CD4-positive, CD25-positive, alpha-beta regulatory T cell (primary cell): ENCODE results near the gene A3GALT2. TPM values are rescaled to one million over a fixed set of nuclear protein-coding genes. Genes with fewer than 3 reads are reported as not detected.

ENCODE experiments used
- ATAC-seq, 2 donors: fragments of 150-1000 bp; cut with Tn5 transposase; one replicate each; pipeline ENCODE4 v1.10.0; 2021; ENCODE audit warnings: low read depth in 2 of 2, moderate number of reproducible peaks in 2 of 2, moderate library complexity in 1 of 2
- DNase-seq, 3 donors: peaks; one replicate each; pipeline versions ENCODE4 v3.0.0 to v3.0.0-alpha.2; 2012 to 2022; ENCODE audit warnings: mixed read lengths in 1 of 3
- H3K27ac ChIP-seq: one replicate; pipeline ENCODE4 v1.7.0; 2013; ENCODE audit warnings: mild to moderate bottlenecking, low read length; ENCODE audit not compliant: insufficient read depth, poor library complexity, severe bottlenecking
- H3K27me3 ChIP-seq: one replicate; pipeline ENCODE4 v1.7.0; 2013; ENCODE audit warnings: low read length; ENCODE audit not compliant: control insufficient read depth, insufficient read depth
- H3K36me3 ChIP-seq: one replicate; pipeline ENCODE4 v1.7.0; 2013; ENCODE audit warnings: mild to moderate bottlenecking, low read length, moderate library complexity; ENCODE audit not compliant: control insufficient read depth, insufficient read depth
- H3K4me1 ChIP-seq: 2 replicates; pipeline ENCODE4 v1.7.0; 2013; ENCODE audit warnings: mild to moderate bottlenecking, low read length; ENCODE audit not compliant: insufficient read depth, control insufficient read depth, poor library complexity, severe bottlenecking
- H3K4me3 ChIP-seq: one replicate; pipeline ENCODE4 v1.7.0; 2013; ENCODE audit warnings: low read depth, mild to moderate bottlenecking, low read length, moderate library complexity
- H3K9me3 ChIP-seq, 2 experiments: 1 replicate in 1 of 2; 2 replicates in 1 of 2; pipeline ENCODE4 v1.7.0; 2013; ENCODE audit warnings: low read length in 2 of 2, mild to moderate bottlenecking in 1 of 2, moderate library complexity in 1 of 2; ENCODE audit not compliant: control insufficient read depth in 2 of 2
- H3K27ac Mint-ChIP-seq, 3 donors: one replicate each; pipeline ENCODE4 v1.8.0; 2020 to 2022; ENCODE audit warnings: mild to moderate bottlenecking in 3 of 3, mixed read lengths in 3 of 3, moderate library complexity in 2 of 3
- H3K27me3 Mint-ChIP-seq: one replicate; pipeline ENCODE4 v1.8.0; 2022; ENCODE audit warnings: mild to moderate bottlenecking, mixed read lengths
- H3K36me3 Mint-ChIP-seq: one replicate; pipeline ENCODE4 v1.8.0; 2020; ENCODE audit warnings: mixed read lengths
- H3K4me1 Mint-ChIP-seq, 4 donors: one replicate each; pipeline ENCODE4 v1.8.0; 2020 to 2022; ENCODE audit warnings: mixed read lengths in 4 of 4, mild to moderate bottlenecking in 1 of 4
- H3K4me3 Mint-ChIP-seq, 4 donors: one replicate each; pipeline ENCODE4 v1.8.0; 2020 to 2022; ENCODE audit warnings: mild to moderate bottlenecking in 4 of 4, mixed read lengths in 4 of 4, moderate library complexity in 3 of 4
- H3K9me3 Mint-ChIP-seq, 7 donors: one replicate each; pipeline ENCODE4 v1.8.0; 2020 to 2022; ENCODE audit warnings: mixed read lengths in 7 of 7, mild to moderate bottlenecking in 3 of 7, moderate library complexity in 2 of 7
- polyA plus RNA-seq, 4 donors: library from polyadenylated mRNA; unstranded; fragments of 300-500 nt; fragmentation: Illumina TruSeq; gene quantifications; one replicate each; pipeline ENCODE4 v1.2.3, GENCODE V29; 2021
- total RNA-seq: library from RNA; stranded (reverse); gene quantifications from one replicate; pipeline ENCODE4 v1.2.3, GENCODE V29; 2022

The A3GALT2 gene
- total and polyA plus RNA-seq, 5 donors from 2014 or later, result not detected

- ATAC-seq (no peak), DNase-seq (no peak)
- no peaks in the 10 kb centered on the region for H3K9me3 Mint-ChIP-seq
- Histone ChIP-seq H3K27me3 (no peaks in the 10 kb centered on the region), H3K4me3 (no peak overlapping the region), H3K36me3 (peaks cover 21% of the 10 kb centered on the region), H3K27ac (no peak overlapping the region), H3K9me3 (no peaks in the 10 kb centered on the region), H3K4me1 (peaks cover 3% of the 10 kb centered on the region)
- H3K4me1 Mint-ChIP-seq, result peaks cover 5 to 51% (median 39%) of the 10 kb centered on the region in 4 donors
- H3K4me3 Mint-ChIP-seq, result no peak overlapping the region
- H3K27me3 Mint-ChIP-seq, result peaks cover 4% of the 10 kb centered on the region
- H3K27ac Mint-ChIP-seq, result no peak overlapping the region
- H3K36me3 Mint-ChIP-seq, result peaks cover 28% of the 10 kb centered on the region
These were observed 15.7 kb upstream of the A3GALT2 start for GRCh38 chr1:33336580-33336979.

GRCh38 chr1:33335020-33335419 lies 14.1 kb upstream of the A3GALT2 start:
- Mint-ChIP-seq H3K36me3 (peaks cover 24% of the 10 kb centered on the region), H3K27ac (peak overlapping the region in 1 of 3 donors; percentile 20)
- DNase-seq, result no peak

GRCh38 chr1:33334081-33334552 lies 13.2 kb upstream of the A3GALT2 start:
- H3K4me1 ChIP-seq, result peaks cover 1% of the 10 kb centered on the region
- H3K36me3 Mint-ChIP-seq, result peaks cover 31% of the 10 kb centered on the region

More at GRCh38 chr1:33335020-33335419, 14.1 kb upstream of the A3GALT2 start:
- no peak overlapping the region for H3K4me3 Mint-ChIP-seq
- Histone ChIP-seq H3K27me3 (no peaks in the 10 kb centered on the region), H3K4me1 (peaks cover 3% of the 10 kb centered on the region), H3K36me3 (peaks cover 36% of the 10 kb centered on the region), H3K4me3 (no peak overlapping the region), H3K9me3 (no peaks in the 10 kb centered on the region), H3K27ac (no peak overlapping the region)
- no peak for ATAC-seq
- peaks cover 5 to 38% (median 28%) of the 10 kb centered on the region in 4 donors for H3K4me1 Mint-ChIP-seq
- peaks cover 4% of the 10 kb centered on the region for H3K27me3 Mint-ChIP-seq
- no peaks in the 10 kb centered on the region for H3K9me3 Mint-ChIP-seq

GRCh38 chr1:33332881-33333280 lies 12.0 kb upstream of the A3GALT2 start:
- H3K4me3 ChIP-seq, result no peak overlapping the region
- Mint-ChIP-seq H3K9me3 (no peaks in the 10 kb centered on the region), H3K4me3 (no peak overlapping the region), H3K27ac (peak overlapping the region in 1 of 3 donors; percentile 36), H3K36me3 (peaks cover 38% of the 10 kb centered on the region), H3K4me1 (peaks cover 5 to 20% (median 10%) of the 10 kb centered on the region in 4 donors), H3K27me3 (peaks cover 4% of the 10 kb centered on the region)
- H3K9me3 ChIP-seq, result no peaks in the 10 kb centered on the region
- no peaks in the 10 kb centered on the region for H3K4me1 ChIP-seq
- H3K27me3 ChIP-seq, result no peaks in the 10 kb centered on the region
- peaks cover 57% of the 10 kb centered on the region for H3K36me3 ChIP-seq
- H3K27ac ChIP-seq, result no peak overlapping the region
- no peak for DNase-seq
- ATAC-seq, result no peak

More at GRCh38 chr1:33334081-33334552, 13.2 kb upstream of the A3GALT2 start:
- H3K4me1 Mint-ChIP-seq, result peaks cover 5 to 33% (median 22%) of the 10 kb centered on the region in 4 donors
- H3K27me3 Mint-ChIP-seq, result peaks cover 4% of the 10 kb centered on the region
- H3K9me3 Mint-ChIP-seq, result no peaks in the 10 kb centered on the region
- DNase-seq, result no peak
- H3K27ac Mint-ChIP-seq, result peak overlapping the region in 1 of 3 donors; percentile 44
- Histone ChIP-seq H3K27ac (no peak overlapping the region), H3K27me3 (no peaks in the 10 kb centered on the region), H3K36me3 (peaks cover 45% of the 10 kb centered on the region), H3K9me3 (no peaks in the 10 kb centered on the region), H3K4me3 (no peak overlapping the region)
- H3K4me3 Mint-ChIP-seq, result no peak overlapping the region
- ATAC-seq, result no peak

GRCh38 chr1:33332357-33332789 lies 11.5 kb upstream of the A3GALT2 start:
- no peak overlapping the region for H3K27ac ChIP-seq
- peaks cover 4% of the 10 kb centered on the region for H3K27me3 Mint-ChIP-seq
- H3K27ac Mint-ChIP-seq, result peak overlapping the region in 1 of 3 donors; percentile 36
- H3K4me3 ChIP-seq, result no peak overlapping the region
- H3K4me1 Mint-ChIP-seq, result peaks cover 5 to 17% (median 9%) of the 10 kb centered on the region in 4 donors
- no peaks in the 10 kb centered on the region for H3K9me3 ChIP-seq
- DNase-seq (no peak), ATAC-seq (no peak)
- peaks cover 62% of the 10 kb centered on the region for H3K36me3 ChIP-seq
- no peaks in the 10 kb centered on the region for H3K4me1 ChIP-seq
- no peak overlapping the region for H3K4me3 Mint-ChIP-seq
- no peaks in the 10 kb centered on the region for H3K27me3 ChIP-seq
- H3K36me3 Mint-ChIP-seq, result peaks cover 34% of the 10 kb centered on the region
- no peaks in the 10 kb centered on the region for H3K9me3 Mint-ChIP-seq

- peak overlapping the region in 1 of 3 donors; percentile 69 for H3K27ac Mint-ChIP-seq
- H3K27me3 Mint-ChIP-seq, result peaks cover 4% of the 10 kb centered on the region
- Histone ChIP-seq H3K36me3 (peaks cover 69% of the 10 kb centered on the region), H3K4me1 (no peaks in the 10 kb centered on the region), H3K27ac (no peak overlapping the region), H3K27me3 (no peaks in the 10 kb centered on the region), H3K9me3 (no peaks in the 10 kb centered on the region), H3K4me3 (no peak overlapping the region)
- H3K4me1 Mint-ChIP-seq, result peaks cover 5 to 13% (median 9%) of the 10 kb centered on the region in 4 donors
- DNase-seq (no peak), ATAC-seq (no peak)
- no peak overlapping the region for H3K4me3 Mint-ChIP-seq
- H3K9me3 Mint-ChIP-seq, result no peaks in the 10 kb centered on the region
- H3K36me3 Mint-ChIP-seq, result peaks cover 34% of the 10 kb centered on the region
These were observed 10.8 kb upstream of the A3GALT2 start for GRCh38 chr1:33331444-33332356.

GRCh38 chr1:33330906-33331305 lies 10.0 kb upstream of the A3GALT2 start:
- peaks cover 4% of the 10 kb centered on the region for H3K27me3 Mint-ChIP-seq
- DNase-seq, result no peak
- Histone ChIP-seq H3K4me1 (no peaks in the 10 kb centered on the region), H3K27me3 (no peaks in the 10 kb centered on the region), H3K36me3 (peaks cover 77% of the 10 kb centered on the region), H3K4me3 (no peak overlapping the region), H3K27ac (no peak overlapping the region), H3K9me3 (no peaks in the 10 kb centered on the region)
- no peak overlapping the region for H3K4me3 Mint-ChIP-seq
- H3K4me1 Mint-ChIP-seq, result peaks cover 5 to 11% (median 8%) of the 10 kb centered on the region in 4 donors
- no peak for ATAC-seq
- no peak overlapping the region for H3K27ac Mint-ChIP-seq
- peaks cover 39% of the 10 kb centered on the region for H3K36me3 Mint-ChIP-seq
- no peaks in the 10 kb centered on the region for H3K9me3 Mint-ChIP-seq
